BE2C (cell line): Measurements from ENCODE around the gene HEPACAM2.

Experiments used
- DNase-seq: peaks from one replicate; pipeline ENCODE4 v3.0.0-alpha.2; 2020
- H3K27me3 ChIP-seq: fragments of 250-450 bp; sonication (Bioruptor Pico); 2 replicates; pipeline ENCODE4 v1.5.1; 2020; ENCODE audit warnings: mild to moderate bottlenecking
- H3K36me3 ChIP-seq: fragments of 250-450 bp; sonication (Bioruptor Pico); 2 replicates; pipeline ENCODE4 v1.5.1; 2020; ENCODE audit warnings: mild to moderate bottlenecking
- H3K4me1 ChIP-seq: fragments of 250-450 bp; sonication (Bioruptor Pico); 2 replicates; pipeline ENCODE4 v1.5.1; 2020
- H3K4me3 ChIP-seq: 2 replicates; pipeline ENCODE4 v1.5.1; 2011; ENCODE audit warnings: low read depth, low read length
- H3K9me3 ChIP-seq: fragments of 250-450 bp; sonication (Bioruptor Pico); 2 replicates; pipeline ENCODE4 v1.5.1; 2020
- TF ChIP-seq, protein P1 (sequence below): IDR thresholded peaks from 2 replicates; pipeline ENCODE4 v1.5.1; 2012; ENCODE audit warnings: mild to moderate bottlenecking, low read depth, low read length

Gene HEPACAM2

DNA sequence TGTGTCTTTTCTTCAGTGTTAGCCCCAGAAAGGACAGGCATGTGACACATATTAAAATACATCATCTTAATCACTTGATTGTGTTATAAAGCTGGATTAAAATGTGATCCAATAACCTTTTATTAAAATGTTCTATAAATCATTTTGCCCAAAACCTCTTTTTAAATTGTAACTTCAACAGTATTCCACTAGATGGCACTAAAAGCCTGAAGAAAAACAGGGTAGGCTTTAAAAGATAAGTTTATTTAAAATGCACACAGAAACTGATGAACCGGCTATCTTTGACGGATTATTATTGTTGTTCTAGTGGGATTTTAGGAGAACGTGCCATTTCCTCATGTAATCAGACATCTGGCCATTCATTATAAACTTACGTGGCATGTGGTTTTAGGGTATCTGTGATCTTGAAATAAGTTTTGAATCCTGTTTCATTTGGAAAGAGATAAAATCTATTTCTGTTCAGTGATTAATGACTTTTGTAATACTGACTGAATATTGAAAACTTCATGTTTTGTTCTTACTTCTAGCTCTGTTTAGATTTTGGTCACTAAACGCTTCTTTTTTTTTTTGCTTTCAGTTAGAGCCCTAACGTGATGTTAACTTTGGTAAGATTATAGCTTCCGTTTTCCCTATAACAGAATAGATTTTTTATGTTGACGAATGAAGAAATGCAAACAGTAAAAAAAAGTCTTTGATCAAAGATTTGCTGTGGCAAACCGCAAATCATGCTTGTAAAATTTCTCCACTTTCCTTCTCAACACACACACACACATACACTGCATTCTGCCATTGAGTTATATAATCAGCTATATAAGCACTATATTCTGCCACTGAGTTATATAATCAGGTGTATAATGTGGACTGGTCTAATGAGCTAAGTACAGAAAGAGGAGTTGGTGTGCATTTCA is 19.5 kb upstream of the HEPACAM2 start:
- no peaks in the 10 kb centered on the region for H3K9me3 ChIP-seq
- DNase-seq, result no peak
- no peak overlapping the region for H3K4me3 ChIP-seq
- no peaks in the 10 kb centered on the region for H3K27me3 ChIP-seq
- TF ChIP-seq, protein P1, sequence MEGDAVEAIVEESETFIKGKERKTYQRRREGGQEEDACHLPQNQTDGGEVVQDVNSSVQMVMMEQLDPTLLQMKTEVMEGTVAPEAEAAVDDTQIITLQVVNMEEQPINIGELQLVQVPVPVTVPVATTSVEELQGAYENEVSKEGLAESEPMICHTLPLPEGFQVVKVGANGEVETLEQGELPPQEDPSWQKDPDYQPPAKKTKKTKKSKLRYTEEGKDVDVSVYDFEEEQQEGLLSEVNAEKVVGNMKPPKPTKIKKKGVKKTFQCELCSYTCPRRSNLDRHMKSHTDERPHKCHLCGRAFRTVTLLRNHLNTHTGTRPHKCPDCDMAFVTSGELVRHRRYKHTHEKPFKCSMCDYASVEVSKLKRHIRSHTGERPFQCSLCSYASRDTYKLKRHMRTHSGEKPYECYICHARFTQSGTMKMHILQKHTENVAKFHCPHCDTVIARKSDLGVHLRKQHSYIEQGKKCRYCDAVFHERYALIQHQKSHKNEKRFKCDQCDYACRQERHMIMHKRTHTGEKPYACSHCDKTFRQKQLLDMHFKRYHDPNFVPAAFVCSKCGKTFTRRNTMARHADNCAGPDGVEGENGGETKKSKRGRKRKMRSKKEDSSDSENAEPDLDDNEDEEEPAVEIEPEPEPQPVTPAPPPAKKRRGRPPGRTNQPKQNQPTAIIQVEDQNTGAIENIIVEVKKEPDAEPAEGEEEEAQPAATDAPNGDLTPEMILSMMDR, result peak; percentile 55
- H3K4me1 ChIP-seq, result no peaks in the 10 kb centered on the region
- H3K36me3 ChIP-seq, result no peaks in the 10 kb centered on the region

DNA sequence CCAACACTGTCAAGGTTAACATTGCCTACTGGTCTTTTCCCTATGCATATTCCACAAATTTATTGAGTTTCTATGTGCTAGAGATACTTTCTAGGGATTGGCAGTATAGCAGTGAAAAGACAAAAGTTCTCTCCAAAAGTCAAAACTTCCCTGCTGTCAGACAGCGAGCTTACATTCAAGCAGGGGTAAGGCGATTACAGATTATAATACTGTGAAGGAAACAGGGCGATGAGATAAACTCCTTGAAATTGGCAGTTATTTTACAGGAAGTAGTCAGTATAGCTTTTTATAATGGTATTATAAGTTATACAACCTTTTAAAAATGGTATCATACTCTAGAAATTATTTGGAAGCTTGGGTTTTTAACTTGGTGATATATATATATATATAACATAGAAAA is 15.8 kb upstream of the HEPACAM2 start:
- H3K9me3 ChIP-seq, result no peaks in the 10 kb centered on the region

DNA sequence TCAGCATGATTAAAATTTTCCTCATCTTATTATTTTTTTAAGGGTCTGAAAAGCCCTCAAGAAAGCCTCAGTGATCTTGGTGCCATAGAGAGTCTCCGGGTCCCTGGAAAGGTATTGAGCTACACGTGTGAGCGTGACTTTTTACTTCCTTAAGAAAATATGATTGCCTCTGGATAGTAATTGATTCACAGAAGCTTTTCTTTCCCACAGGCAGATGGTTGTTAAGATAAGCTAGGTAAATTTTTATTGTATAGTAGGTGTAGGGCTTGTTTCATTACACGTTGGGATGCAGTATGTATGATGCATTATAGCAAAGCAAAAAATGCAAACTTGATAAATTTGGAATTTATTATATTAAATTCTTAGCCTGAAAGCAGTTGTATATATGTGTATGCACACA is 13.6 kb upstream of the HEPACAM2 start:
- H3K4me3 ChIP-seq, result no peak overlapping the region
- H3K36me3 ChIP-seq, result no peaks in the 10 kb centered on the region
- no peak for DNase-seq

More for the DNA sequence above, 15.8 kb upstream of the HEPACAM2 start:
- Histone ChIP-seq H3K27me3 (no peaks in the 10 kb centered on the region), H3K4me1 (no peaks in the 10 kb centered on the region), H3K4me3 (no peak overlapping the region), H3K36me3 (no peaks in the 10 kb centered on the region)
- TF ChIP-seq, protein P1, result no peak
- no peak for DNase-seq

DNA sequence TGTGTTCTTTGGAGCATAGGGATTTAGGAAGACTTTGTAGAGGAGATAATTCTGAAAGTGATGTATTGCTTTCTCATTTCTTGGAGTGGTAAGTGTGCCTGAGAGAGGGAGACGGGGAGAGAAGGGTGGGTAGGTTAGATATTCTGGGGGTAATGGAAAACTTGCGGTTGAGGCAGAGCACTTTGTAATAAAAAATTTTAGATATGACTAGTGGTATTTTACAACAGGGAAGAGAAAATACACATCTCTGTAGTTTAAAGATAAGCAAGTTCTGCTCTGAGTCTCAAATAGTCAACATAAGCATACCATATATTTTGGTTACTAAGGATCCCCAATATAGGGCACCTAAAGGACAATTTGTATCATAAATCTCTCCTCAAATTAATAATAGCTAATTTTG is 12.5 kb upstream of the HEPACAM2 start:
- no peaks in the 10 kb centered on the region for H3K27me3 ChIP-seq
- TF ChIP-seq, protein P1, result no peak
- no peak overlapping the region for H3K4me3 ChIP-seq
- no peaks in the 10 kb centered on the region for H3K36me3 ChIP-seq
- no peak for DNase-seq
- no peaks in the 10 kb centered on the region for H3K9me3 ChIP-seq
- H3K4me1 ChIP-seq, result no peaks in the 10 kb centered on the region

More for the DNA sequence above, 13.6 kb upstream of the HEPACAM2 start:
- H3K9me3 ChIP-seq, result no peaks in the 10 kb centered on the region
- H3K4me1 ChIP-seq, result no peaks in the 10 kb centered on the region
- TF ChIP-seq, protein P1, result no peak
- H3K27me3 ChIP-seq, result no peaks in the 10 kb centered on the region

DNA sequence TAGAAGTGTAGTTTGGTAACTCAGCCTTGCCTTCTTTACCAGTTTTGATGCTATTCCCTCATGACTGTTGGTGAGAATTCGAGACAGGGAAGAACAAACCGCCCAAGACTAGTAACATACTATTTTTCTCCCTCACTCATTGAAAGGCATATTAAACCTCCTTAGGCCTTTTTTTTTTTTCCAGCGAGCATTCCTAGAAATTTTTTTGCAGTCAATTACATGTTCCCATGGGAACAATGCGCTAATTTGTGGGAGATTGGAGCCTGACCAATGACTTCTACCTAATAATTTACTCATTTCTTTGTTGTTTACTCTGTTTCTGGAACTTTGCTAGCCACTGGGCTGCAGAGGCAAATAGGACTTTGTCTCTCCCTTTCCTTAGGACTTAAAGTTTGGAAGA is 11.9 kb upstream of the HEPACAM2 start:
- Histone ChIP-seq H3K9me3 (no peaks in the 10 kb centered on the region), H3K27me3 (no peaks in the 10 kb centered on the region), H3K36me3 (no peaks in the 10 kb centered on the region), H3K4me1 (no peaks in the 10 kb centered on the region), H3K4me3 (no peak overlapping the region)
- no peak for DNase-seq
- TF ChIP-seq, protein P1, result no peak

DNA sequence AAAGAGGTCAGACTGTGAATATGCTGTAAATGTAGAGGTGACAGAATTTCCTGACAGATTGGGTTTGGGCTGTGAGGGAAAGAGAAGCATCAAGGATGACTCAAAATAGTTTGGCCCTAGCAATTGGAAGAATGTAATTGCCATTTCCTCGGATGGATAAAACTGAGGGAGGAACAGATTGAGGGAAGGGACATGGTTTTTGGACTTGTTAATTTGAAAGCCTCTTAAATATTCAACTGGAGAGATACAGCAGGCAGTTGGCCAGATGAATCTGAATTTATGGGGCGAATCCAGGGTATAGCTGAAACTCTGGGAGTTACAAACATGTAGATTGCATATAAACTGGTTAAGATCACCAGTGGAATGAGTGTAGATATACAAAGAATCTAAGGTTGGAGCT is 9.3 kb upstream of the HEPACAM2 start:
- H3K4me1 ChIP-seq, result no peaks in the 10 kb centered on the region
- H3K27me3 ChIP-seq, result no peaks in the 10 kb centered on the region
- H3K9me3 ChIP-seq, result no peaks in the 10 kb centered on the region
- no peak for DNase-seq
- TF ChIP-seq, protein P1, result no peak
- H3K4me3 ChIP-seq, result no peak overlapping the region
- no peaks in the 10 kb centered on the region for H3K36me3 ChIP-seq
